ENCODE measurements around the gene CCDC182. TPM values are rescaled to one million over a fixed set of nuclear protein-coding genes. Genes with fewer than 3 reads are reported as not detected.

Gene CCDC182
- total and polyA plus RNA-seq, 2 of the 13 experiments (the other 11 are each of a cell fraction or from before 2014, with no cell fraction given), result not detected

GRCh38 chr17:57697891-57698711 is 47.0 kb downstream of the CCDC182 start (continued):
- TF ChIP-seq ZFP62 (CRISPR knock-in tag; IDR thresholded peaks at IDR 0.05) (no peak), FLYWCH1 (CRISPR knock-in tag; IDR thresholded peaks at IDR 0.05) (no peak), RXRA (CRISPR knock-in tag; IDR thresholded peaks at IDR 0.05) (peak; percentile 83), ZNF337 (CRISPR knock-in tag; IDR thresholded peaks at IDR 0.05; ENCODE audit: borderline replicate concordance, low read depth) (0 out of 2 replicates have a peak, but pooled peaks have one; percentile 19), THAP11 (CRISPR knock-in tag; IDR thresholded peaks at IDR 0.05) (0 out of 2 replicates have a peak, but pooled peaks have one; percentile 48), ZMYM2 (CRISPR knock-in tag; IDR thresholded peaks at IDR 0.05) (peak; percentile 84; the same call in 1 of the 2 replicates), HINFP (CRISPR knock-in tag; IDR thresholded peaks at IDR 0.05; ENCODE audit: low read depth) (peak; percentile 69; the same call in 1 of the 2 replicates), DMAP1 (CRISPR knock-in tag; IDR thresholded peaks at IDR 0.05) (peak; percentile 62), ZBTB25 (CRISPR knock-in tag; IDR thresholded peaks at IDR 0.05) (no peak), U2AF1 (optimal IDR thresholded peaks at IDR 0.05; ENCODE audit: low read depth, low read length) (peak; percentile 49), GABPB1 (CRISPR knock-in tag; IDR thresholded peaks at IDR 0.05) (peak; percentile 77), MEIS1 (CRISPR knock-in tag; IDR thresholded peaks at IDR 0.05; ENCODE audit: borderline replicate concordance) (no peak), ZSCAN20 (CRISPR knock-in tag; IDR thresholded peaks at IDR 0.05; ENCODE audit: borderline replicate concordance) (no peak), FOXA3 (CRISPR knock-in tag; IDR thresholded peaks at IDR 0.05) (no peak), POGZ (CRISPR knock-in tag; IDR thresholded peaks at IDR 0.05) (peak; percentile 40; the same call in 1 of the 2 replicates), ATF3 (CRISPR knock-in tag; IDR thresholded peaks at IDR 0.05) (no peak), IRF9 (CRISPR knock-in tag; IDR thresholded peaks at IDR 0.05; ENCODE audit: borderline replicate concordance) (peak; percentile 49; the same call in 1 of the 2 replicates), HNRNPLL (IDR thresholded peaks at IDR 0.05; ENCODE audit: low read depth, low read length, poor library complexity, severe bottlenecking) (no peak), NFE2 (CRISPR knock-in tag; IDR thresholded peaks at IDR 0.05) (no peak), ZNF382 (CRISPR knock-in tag; IDR thresholded peaks at IDR 0.05; ENCODE audit: borderline replicate concordance) (no peak), ZNF3 (CRISPR knock-in tag; IDR thresholded peaks at IDR 0.05) (peak; percentile 81)
- TF ChIP-seq, protein P1, sequence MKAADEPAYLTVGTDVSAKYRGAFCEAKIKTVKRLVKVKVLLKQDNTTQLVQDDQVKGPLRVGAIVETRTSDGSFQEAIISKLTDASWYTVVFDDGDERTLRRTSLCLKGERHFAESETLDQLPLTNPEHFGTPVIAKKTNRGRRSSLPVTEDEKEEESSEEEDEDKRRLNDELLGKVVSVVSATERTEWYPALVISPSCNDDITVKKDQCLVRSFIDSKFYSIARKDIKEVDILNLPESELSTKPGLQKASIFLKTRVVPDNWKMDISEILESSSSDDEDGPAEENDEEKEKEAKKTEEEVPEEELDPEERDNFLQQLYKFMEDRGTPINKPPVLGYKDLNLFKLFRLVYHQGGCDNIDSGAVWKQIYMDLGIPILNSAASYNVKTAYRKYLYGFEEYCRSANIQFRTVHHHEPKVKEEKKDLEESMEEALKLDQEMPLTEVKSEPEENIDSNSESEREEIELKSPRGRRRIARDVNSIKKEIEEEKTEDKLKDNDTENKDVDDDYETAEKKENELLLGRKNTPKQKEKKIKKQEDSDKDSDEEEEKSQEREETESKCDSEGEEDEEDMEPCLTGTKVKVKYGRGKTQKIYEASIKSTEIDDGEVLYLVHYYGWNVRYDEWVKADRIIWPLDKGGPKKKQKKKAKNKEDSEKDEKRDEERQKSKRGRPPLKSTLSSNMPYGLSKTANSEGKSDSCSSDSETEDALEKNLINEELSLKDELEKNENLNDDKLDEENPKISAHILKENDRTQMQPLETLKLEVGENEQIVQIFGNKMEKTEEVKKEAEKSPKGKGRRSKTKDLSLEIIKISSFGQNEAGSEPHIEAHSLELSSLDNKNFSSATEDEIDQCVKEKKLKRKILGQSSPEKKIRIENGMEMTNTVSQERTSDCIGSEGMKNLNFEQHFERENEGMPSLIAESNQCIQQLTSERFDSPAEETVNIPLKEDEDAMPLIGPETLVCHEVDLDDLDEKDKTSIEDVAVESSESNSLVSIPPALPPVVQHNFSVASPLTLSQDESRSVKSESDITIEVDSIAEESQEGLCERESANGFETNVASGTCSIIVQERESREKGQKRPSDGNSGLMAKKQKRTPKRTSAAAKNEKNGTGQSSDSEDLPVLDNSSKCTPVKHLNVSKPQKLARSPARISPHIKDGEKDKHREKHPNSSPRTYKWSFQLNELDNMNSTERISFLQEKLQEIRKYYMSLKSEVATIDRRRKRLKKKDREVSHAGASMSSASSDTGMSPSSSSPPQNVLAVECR (CRISPR knock-in tag; IDR thresholded peaks at IDR 0.05; ENCODE audit: borderline replicate concordance), result 0 out of 2 replicates have a peak, but pooled peaks have one; percentile 43

Measured in HepG2 (cell line).